GM19043 (cell line): Measurements from ENCODE around the gene CLDN5.

Experiments used
- ATAC-seq: cut with Tn5 transposase; IDR thresholded peaks from one replicate; pipeline ENCODE4 v1.9.1; 2021; ENCODE audit warnings: low read depth; ENCODE audit not compliant: unreplicated experiment

CLDN5 gene

DNA sequence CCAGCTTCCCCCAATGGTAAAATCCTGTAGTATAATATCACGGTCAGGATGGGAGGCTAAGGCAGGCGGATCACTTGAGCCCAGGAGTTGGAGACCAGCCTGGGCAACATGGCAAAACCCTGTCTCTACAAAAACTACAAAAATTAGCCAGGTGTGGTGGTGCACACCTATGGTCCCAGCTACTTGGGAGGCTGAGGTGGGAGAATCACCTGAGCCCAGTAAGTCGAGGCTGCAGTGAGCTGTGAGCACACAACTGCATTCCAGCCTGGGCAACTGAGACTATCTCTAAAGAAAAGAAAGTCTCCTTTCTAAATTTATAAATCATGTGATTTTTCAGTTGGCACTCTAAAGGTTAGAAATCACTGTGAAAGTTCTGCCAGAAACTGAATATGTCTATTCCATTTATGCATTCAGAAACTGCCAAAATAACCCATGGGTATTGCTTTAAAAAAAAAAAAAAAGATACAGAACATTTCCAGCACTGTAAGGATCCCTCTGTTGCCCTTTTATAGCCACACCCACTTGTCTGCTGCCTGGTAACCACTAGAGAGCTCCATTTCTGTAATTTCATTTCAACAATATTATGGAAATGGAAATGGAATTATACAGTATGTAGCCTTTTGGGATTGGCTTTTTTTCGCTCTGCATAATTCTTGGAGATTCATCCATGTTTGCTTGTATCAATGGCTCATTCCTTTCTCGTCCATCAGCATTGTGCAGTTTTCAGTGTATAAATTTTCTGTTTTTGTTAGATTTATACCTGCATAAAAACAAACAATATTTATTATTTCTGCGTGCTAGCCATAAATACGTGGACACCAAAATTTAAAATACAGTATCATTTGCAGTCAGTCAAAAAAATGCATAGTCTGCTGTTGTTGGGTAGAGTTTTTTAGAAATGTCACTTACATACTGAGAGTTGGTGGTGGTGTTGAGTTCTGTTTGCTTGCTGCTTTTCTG is 35.0 kb downstream of the CLDN5 start:
- no peak for ATAC-seq

DNA sequence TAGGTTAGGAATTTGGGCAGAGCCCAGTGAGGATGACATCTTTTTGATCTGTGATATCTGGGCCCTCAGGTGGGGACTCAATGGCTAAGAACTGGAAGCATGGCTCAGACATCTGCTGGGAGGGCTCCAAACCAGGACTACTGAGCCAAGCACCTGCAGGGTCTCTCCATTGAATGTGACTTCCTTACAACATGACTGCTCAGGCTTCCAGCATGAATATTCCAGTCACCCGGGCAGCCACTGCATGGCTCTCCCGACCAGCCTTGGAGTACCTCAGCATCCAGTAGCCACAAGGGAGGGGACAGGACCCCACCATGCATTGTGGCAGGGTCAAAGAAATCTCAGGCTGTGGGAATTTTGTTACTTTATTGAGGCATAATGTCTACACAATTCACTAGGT is 35.9 kb downstream of the CLDN5 start:
- no peak for ATAC-seq

DNA sequence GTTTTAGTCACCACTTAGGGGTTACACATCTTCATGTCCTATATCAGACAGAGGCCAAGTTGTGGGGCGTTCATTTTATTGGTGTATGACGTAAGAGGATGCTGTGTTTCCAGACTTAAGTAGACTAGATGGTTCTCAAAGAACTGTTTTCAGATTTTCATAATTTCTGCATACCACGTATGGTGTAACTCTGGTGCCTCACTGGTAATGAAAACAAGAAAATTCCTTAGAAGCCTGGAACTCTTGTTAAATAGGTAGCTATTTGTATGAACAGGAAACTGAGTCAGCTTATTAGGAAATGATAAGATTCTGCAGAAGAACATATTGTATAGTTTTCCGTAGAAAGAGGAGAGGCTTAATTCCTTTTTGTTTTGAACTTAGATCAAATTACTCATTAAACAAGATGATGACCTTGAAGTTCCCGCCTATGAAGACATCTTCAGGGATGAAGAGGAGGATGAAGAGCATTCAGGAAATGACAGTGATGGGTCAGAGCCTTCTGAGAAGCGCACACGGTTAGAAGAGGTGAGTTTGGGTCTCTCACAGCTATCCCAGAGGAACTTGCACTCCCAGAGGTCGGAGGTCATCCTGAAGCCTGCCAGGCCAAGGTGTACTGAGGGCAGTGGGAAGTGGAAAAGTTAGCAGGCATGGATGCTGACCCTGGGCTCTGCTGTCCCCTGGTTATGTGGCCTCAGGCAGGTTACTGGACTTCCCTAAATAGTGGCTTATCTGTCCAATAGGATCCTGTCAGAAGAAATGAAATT is 40.5 kb downstream of the CLDN5 start:
- no peak for ATAC-seq

DNA sequence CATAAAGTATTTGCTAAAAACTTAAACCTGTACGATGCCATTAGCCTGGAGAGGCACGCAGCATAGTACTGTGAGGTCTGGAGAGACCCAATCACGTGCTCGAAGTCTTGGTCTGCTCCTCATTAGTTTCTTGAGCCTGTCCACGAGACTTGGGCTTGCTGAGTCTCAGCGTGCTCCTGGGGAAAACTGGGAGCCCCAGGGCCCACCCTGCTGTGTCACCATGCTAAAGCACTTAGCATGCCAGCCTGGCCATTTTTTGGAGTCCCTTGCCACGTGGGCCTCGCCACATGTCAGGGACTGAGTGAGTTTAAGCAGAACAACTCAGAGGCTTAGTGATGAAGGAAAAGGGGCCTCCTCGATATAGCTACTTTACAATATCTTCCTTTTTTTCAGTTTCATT is 41.9 kb downstream of the CLDN5 start:
- no peak for ATAC-seq

DNA sequence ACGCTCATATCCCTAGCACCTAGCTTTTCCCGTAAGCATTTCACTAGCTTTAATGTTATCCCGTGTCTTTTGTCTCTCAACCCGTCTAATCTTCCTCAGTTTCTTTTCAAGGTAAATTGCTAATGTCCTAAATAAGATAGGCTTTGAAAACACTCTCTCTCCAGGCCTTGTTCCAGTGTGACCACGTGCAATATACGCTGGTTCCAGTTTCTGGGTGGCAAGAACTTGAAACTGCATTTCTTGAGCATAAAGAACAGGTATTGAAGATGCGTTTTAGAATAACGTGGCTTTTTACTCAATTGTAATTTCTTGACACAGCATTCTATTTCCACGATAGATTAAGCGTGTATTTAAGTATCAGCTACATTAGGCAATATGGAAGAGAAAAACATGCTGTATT is 43.4 kb downstream of the CLDN5 start:
- no peak for ATAC-seq

DNA sequence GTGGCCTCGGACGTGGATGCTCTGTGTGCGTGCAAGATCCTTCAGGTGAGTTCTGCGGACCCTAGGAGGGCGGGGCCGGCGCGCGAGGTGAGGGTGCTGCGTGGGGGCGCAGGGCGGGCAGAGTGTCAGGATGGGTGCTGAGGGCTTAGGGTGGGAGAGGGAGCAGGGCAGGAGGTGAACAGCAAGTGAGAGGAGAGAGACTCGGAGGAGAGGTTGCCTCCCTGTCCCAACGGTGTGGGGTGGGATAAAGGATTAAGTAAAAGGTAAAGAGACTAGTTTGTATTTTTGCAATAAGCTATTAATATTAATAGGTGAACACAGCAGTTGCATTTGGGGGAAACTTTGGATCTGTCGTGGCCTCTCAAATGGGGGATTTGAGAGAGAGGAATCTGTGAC is 44.0 kb downstream of the CLDN5 start:
- ATAC-seq: no peak

DNA sequence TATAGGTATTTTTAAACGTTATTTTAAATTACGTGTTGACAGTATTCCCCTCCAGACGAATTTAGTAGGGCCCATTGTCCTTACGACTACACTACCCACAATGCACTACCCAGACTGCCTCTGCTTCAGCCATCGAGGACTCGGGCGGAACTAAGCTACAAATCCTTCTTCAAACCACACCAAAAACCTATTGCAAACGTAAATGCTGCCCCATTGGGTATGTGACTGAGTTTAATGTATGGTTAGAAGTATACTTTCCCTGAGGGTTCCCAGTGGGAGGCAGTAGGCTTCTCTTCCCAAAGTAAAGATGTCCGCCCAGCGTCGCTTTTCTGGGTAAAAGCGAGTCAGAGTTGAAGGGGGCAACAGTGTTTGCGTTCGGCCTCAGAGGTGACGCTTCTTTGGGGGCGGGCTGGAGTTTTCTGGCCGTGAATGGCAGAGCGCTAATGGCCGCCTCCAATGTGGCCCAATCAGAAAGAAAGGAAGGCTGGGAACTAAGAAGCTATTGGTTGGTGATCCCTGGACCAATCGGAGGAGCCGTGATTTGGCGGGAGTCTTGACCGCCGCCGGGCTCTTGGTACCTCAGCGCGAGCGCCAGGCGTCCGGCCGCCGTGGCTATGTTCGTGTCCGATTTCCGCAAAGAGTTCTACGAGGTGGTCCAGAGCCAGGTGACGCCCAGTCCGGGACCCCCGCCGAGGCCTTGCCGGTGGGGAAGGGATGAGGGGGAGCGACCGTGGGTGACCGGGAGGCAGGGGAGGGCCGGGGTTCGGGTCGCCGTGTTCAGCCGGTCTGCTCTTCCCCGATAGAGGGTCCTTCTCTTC is 44.6 kb downstream of the CLDN5 start, which contains the start of gene CDC45:
CDC45 (plus strand) TSS at position 566 of the 818 bp plus-strand sequence; CDS start at position 615, 49 bp downstream.
- peak; percentile 77 for ATAC-seq

DNA sequence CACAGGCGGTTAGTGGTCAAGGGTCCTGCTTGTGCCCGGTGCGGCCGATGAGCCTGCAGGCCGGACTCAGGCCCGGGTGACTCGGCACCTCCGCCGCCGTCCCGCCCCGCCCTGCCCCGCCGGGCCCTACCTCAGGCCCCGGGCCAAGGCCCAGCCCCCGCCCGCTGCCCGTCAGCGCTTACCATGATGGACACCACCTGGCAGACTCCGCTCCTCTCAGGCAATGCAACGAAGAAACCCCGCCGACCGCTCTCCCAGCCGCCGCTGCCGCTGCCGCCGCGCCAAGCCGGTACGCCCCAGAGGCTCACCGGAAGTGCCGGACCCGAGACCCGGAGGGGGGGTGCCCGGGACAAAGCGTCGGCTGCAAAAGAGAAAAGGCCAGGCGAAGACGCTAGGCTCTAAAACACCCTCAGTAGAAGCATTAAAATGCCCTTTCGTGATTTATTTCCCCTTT is 45.3 kb downstream of the CLDN5 start, which contains the start of gene UFD1:
UFD1 (minus strand) TSS at position 293 of the 454 bp plus-strand sequence; CDS start at position 185, 108 bp downstream.
- peak; percentile 39 for ATAC-seq

DNA sequence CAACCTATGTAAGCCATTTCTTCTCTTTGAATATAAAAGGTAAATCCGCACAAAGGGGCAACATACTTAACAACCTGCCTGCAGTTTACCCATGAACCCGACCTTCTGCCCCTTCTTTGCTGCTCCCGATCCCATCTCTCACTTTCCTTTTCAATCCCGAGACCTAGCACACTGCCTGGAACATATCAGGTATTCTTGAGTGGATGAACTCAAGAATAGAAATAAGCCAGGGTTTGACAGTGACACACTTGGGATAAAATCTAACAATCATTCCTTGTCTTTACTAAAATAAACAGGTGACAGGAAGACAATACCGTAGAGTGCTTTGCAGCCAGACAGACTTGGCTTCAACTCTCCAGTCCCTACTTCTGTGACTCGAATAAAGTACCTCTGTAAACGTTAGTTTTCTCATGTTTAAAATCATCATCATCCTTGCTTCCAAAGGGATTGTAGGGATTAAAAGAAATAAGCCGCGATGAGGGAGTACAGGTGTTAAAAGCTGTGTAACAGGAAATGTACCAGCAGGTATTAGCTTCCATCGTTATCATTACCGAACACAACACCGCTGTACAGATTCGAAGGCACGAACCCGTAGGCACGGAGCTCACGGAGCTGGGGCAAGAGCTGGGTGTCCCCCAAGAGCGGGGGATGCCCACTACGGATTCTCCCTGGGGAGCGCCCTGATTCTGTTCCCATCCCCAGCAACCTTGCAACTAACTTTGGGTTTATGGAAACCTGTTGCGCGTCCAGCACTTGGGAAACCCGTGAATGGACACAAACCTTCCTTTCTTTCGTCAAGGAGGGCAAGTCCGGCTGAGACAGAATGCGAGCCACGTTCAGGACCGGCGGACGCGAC is 45.9 kb downstream of the CLDN5 start:
- no peak for ATAC-seq

DNA sequence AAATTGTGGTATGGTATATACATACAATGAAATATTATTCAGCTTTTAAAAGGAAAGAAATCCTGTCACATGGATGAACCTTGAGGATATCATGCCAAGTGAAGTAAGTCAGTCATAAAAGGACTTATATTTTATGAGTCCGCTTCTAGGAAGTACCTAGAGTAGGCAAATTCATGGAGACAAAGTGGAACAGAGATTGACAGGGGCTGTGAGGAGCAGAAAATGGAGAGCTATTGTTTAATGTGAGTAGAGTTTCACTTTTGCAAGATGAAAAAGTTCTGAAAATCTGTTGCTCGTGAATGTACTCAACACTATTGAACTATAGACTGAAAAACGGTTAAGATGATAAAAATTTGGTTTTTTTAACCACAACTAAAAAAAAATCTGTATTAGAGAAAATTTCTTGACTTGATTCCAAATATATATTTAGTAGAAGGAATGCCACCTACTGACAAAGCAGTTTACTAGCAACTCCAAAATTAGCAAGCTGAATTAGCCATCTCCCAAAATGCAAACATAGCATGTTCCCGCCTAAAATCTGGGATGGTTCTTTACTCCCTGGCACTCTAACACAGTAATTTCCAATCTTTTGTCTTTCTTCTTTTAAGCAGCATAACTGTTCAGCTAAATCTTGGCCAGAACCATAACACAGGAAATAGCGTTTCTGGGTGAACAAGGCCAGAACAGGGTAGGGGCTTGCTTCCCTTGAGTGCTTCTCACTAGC is 46.7 kb downstream of the CLDN5 start:
- ATAC-seq: no peak

DNA sequence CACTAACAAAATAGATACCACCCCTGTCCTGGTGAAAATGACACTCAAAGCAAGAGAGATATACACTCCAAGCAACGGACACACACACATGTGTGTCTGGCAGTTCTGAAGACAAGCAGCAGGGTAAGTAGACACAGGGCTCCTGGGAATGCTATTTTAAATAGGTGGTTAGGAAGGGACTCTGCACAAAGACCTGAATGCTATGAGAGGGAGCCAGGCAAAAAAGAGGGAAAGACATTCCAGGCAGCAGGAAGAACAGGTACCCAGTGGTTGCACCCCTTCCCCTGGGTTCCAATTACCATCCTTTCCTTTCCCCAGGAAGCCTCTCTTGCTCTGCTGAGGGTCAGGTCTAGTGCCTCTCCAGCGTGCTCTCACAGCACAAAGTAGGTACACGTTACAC is 48.2 kb downstream of the CLDN5 start:
- ATAC-seq: no peak

DNA sequence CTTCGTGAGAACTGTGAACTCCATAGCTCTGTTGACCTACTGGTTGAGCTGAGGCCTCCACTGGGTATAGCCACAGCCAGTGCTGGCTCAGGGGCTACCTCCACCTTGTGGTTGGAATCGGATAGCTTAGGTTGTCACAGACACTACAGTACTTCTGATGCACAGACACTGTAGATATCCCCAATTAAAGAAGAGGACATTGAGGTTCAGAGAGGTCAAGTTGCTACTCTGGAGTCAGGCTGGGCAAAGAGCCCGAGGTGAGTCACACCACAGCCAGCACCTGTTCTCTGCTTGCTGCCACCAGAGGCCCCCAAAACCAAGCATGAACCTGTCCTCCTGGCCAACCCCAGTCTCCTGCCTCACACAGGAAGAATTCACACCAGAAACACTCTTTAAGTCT is 50.6 kb downstream of the CLDN5 start:
- ATAC-seq: no peak
